MV-4-11 (cell line): ENCODE results near the gene NTNG2.

Experiments used
- DNase-seq: peaks from one replicate; lab custom pipeline; 2025; lab: John Stamatoyannopoulos, UW

Gene NTNG2

GRCh38 chr9:132146575-132146974, 15.3 kb upstream of the NTNG2 start:
- no peak for DNase-seq

GRCh38 chr9:132147331-132147730, 14.5 kb upstream of the NTNG2 start:
- DNase-seq: peak; percentile 57

GRCh38 chr9:132147839-132148238, 14.0 kb upstream of the NTNG2 start:
- no peak for DNase-seq

- no peak for DNase-seq
Measured at GRCh38 chr9:132150256-132150655, 11.6 kb upstream of the NTNG2 start.

GRCh38 chr9:132151118-132151517, 10.7 kb upstream of the NTNG2 start:
- DNase-seq: no peak

- no peak for DNase-seq
Measured at GRCh38 chr9:132152231-132152630, 9.6 kb upstream of the NTNG2 start.

GRCh38 chr9:132154863-132155567, 6.8 kb upstream of the NTNG2 start:
- no peak for DNase-seq

GRCh38 chr9:132155568-132155895, 6.3 kb upstream of the NTNG2 start:
- DNase-seq: no peak

GRCh38 chr9:132156262-132156661, 5.6 kb upstream of the NTNG2 start:
- no peak for DNase-seq

- no peak for DNase-seq
Measured at GRCh38 chr9:132157347-132158116, 4.3 kb upstream of the NTNG2 start.

- DNase-seq: peak; percentile 80
Measured at GRCh38 chr9:132160802-132161742, 786 bp upstream of the NTNG2 start.

GRCh38 chr9:132162764-132163456, 1.1 kb downstream of the NTNG2 start:
- DNase-seq: no peak

GRCh38 chr9:132163457-132163875, 1.6 kb downstream of the NTNG2 start:
- no peak for DNase-seq

- no peak for DNase-seq
Measured at GRCh38 chr9:132163876-132164603, 2.2 kb downstream of the NTNG2 start.

- DNase-seq: no peak
Measured at GRCh38 chr9:132164604-132165362, 2.9 kb downstream of the NTNG2 start.

GRCh38 chr9:132166599-132166998, 4.7 kb downstream of the NTNG2 start:
- no peak for DNase-seq

GRCh38 chr9:132167192-132167591, 5.3 kb downstream of the NTNG2 start:
- no peak for DNase-seq

GRCh38 chr9:132168347-132168746, 6.5 kb downstream of the NTNG2 start:
- no peak for DNase-seq

- no peak for DNase-seq
Measured at GRCh38 chr9:132168851-132169250, 7.0 kb downstream of the NTNG2 start.

GRCh38 chr9:132169672-132170392, 8.0 kb downstream of the NTNG2 start:
- peak; percentile 34 for DNase-seq
